ENCODE results near the gene BRD1. TPM values are rescaled to one million over a fixed set of nuclear protein-coding genes. Genes with fewer than 3 reads are reported as not detected.

The BRD1 gene
- total RNA-seq, 1 donor from 2014 or later: 32.4 TPM

DNA sequence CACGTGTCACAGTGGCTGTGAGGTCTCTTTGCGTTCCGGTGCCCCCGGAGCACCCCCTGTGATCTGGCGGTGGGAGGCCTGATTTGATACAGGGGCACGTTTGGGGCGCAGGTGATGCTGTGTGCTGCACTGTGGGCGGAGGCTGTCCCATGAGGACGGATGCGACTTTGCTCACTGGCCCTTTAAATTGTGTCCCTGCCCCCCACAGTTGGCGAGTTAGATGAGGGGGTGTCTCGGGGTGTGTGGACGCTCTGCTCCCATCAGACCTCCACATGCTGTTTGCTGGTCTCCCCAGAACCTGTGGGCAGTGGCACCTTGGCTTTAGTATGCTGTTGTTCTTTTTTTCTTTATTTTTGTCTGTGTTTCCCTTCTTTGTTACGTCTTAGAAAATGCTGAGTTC lies 31.2 kb upstream of the BRD1 start:
- no peak for DNase-seq (ENCODE audit: low read depth)
- Histone ChIP-seq H3K36me3 (ENCODE audit: insufficient read depth, low read length) (no peaks in the 10 kb centered on the region), H4K20me1 (ENCODE audit: insufficient read depth, low read length) (peaks cover 91% of the 10 kb centered on the region), H3K79me2 (ENCODE audit: insufficient read depth, low read length) (peaks cover 98% of the 10 kb centered on the region), H3K4me2 (ENCODE audit: low read length) (no peak overlapping the region), H3K4me3 (ENCODE audit: insufficient read depth, low read depth, low read length) (no peak overlapping the region), H3K9ac (ENCODE audit: low read length) (no peak overlapping the region), H3K4me1 (ENCODE audit: insufficient read depth, low read length) (peaks cover 12% of the 10 kb centered on the region), H3K9me3 (ENCODE audit: insufficient read depth, low read depth, low read length) (no peaks in the 10 kb centered on the region), H3K27ac (ENCODE audit: low read depth, low read length) (no peak overlapping the region), H2AFZ (ENCODE audit: low read depth, low read length) (no peak overlapping the region), H3K27me3 (ENCODE audit: insufficient read depth, low read length) (no peaks in the 10 kb centered on the region)
- no peaks in the 10 kb centered on the region for H3K9me3 Mint-ChIP-seq (ENCODE audit: unreplicated experiment)
- peaks cover 21% of the 10 kb centered on the region for H3K4me1 Mint-ChIP-seq (ENCODE audit: low read depth, unreplicated experiment)
- H3K4me3 Mint-ChIP-seq (ENCODE audit: unreplicated experiment): no peak overlapping the region
- no peaks in the 10 kb centered on the region for H3K27me3 Mint-ChIP-seq (ENCODE audit: low read depth, unreplicated experiment)
- TF ChIP-seq, protein P1, sequence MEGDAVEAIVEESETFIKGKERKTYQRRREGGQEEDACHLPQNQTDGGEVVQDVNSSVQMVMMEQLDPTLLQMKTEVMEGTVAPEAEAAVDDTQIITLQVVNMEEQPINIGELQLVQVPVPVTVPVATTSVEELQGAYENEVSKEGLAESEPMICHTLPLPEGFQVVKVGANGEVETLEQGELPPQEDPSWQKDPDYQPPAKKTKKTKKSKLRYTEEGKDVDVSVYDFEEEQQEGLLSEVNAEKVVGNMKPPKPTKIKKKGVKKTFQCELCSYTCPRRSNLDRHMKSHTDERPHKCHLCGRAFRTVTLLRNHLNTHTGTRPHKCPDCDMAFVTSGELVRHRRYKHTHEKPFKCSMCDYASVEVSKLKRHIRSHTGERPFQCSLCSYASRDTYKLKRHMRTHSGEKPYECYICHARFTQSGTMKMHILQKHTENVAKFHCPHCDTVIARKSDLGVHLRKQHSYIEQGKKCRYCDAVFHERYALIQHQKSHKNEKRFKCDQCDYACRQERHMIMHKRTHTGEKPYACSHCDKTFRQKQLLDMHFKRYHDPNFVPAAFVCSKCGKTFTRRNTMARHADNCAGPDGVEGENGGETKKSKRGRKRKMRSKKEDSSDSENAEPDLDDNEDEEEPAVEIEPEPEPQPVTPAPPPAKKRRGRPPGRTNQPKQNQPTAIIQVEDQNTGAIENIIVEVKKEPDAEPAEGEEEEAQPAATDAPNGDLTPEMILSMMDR (IDR thresholded peaks at IDR 0.05; ENCODE audit: insufficient read depth, low read depth, low read length): no peak
- TF ChIP-seq EZH2 (IDR thresholded peaks at IDR 0.05; ENCODE audit: insufficient read depth, low read length): no peak
- peak overlapping the region; percentile 20 for H3K27ac Mint-ChIP-seq (ENCODE audit: unreplicated experiment)
- H3K36me3 Mint-ChIP-seq (ENCODE audit: low read depth, unreplicated experiment): peaks cover 2% of the 10 kb centered on the region
- no peak for FAIRE-seq

DNA sequence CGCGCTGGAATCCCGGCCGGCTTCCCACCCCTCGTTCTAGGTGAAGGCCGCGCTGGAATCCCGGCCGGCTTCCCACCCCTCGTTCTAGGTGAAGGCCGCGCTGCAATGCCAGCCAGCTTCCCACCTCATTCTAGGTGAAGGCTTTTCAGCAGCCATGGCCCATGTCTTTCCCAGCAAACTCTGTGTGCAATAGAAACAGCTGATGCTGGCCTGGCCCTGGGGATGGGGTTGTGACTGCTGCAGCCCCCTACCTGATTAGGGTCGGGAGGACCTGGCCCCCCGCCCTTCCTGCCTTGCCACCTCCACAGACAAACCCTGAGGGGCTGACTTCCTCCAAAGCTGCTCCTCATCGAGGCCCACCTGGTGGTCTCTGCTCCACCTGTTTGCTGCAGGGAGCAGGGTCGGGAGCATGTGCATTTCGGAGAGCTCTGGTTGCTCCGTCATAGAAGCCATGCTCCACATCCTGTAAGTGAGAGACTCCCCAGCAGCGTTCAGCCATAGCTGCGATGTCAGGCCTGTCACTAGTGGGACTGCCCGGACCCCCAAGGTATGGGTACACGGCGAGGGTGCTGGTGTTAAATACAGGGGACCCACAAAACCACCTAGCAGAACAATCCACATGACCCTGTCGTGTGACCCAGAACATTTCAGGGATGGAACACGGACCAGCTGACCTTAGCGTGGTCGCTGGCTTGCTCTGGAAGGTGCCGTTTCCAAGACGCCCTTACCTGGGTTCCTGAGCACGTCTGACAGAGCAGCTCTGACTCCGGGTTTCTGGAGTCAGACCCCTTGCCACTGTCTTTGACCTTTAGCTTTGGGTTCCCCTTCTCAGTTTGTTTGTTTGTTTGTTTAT lies 29.3 kb upstream of the BRD1 start:
- Mint-ChIP-seq H3K27me3 (ENCODE audit: low read depth, unreplicated experiment) (no peaks in the 10 kb centered on the region), H3K27ac (ENCODE audit: unreplicated experiment) (no peak overlapping the region), H3K36me3 (ENCODE audit: low read depth, unreplicated experiment) (peaks cover 2% of the 10 kb centered on the region), H3K4me1 (ENCODE audit: low read depth, unreplicated experiment) (peaks cover 21% of the 10 kb centered on the region), H3K9me3 (ENCODE audit: unreplicated experiment) (no peaks in the 10 kb centered on the region), H3K4me3 (ENCODE audit: unreplicated experiment) (no peak overlapping the region)
- H3K36me3 ChIP-seq (ENCODE audit: insufficient read depth, low read length): no peaks in the 10 kb centered on the region
- H2AFZ ChIP-seq (ENCODE audit: low read depth, low read length): no peak overlapping the region
- no peak overlapping the region for H3K27ac ChIP-seq (ENCODE audit: low read depth, low read length)
- peaks cover 17% of the 10 kb centered on the region for H3K4me1 ChIP-seq (ENCODE audit: insufficient read depth, low read length)
- peaks cover 2% of the 10 kb centered on the region for H3K27me3 ChIP-seq (ENCODE audit: insufficient read depth, low read length)
- DNase-seq (ENCODE audit: low read depth): no peak
- H3K4me2 ChIP-seq (ENCODE audit: low read length): no peak overlapping the region
- no peak overlapping the region for H3K9ac ChIP-seq (ENCODE audit: low read length)
- no peak for TF ChIP-seq EZH2 (IDR thresholded peaks at IDR 0.05; ENCODE audit: insufficient read depth, low read length)
- TF ChIP-seq, protein P1 (IDR thresholded peaks at IDR 0.05; ENCODE audit: insufficient read depth, low read depth, low read length): no peak
- no peaks in the 10 kb centered on the region for H3K9me3 ChIP-seq (ENCODE audit: insufficient read depth, low read depth, low read length)
- H4K20me1 ChIP-seq (ENCODE audit: insufficient read depth, low read length): peaks cover 75% of the 10 kb centered on the region
- FAIRE-seq: no peak
- no peak overlapping the region for H3K4me3 ChIP-seq (ENCODE audit: insufficient read depth, low read depth, low read length)
- peaks cover 79% of the 10 kb centered on the region for H3K79me2 ChIP-seq (ENCODE audit: insufficient read depth, low read length)

DNA sequence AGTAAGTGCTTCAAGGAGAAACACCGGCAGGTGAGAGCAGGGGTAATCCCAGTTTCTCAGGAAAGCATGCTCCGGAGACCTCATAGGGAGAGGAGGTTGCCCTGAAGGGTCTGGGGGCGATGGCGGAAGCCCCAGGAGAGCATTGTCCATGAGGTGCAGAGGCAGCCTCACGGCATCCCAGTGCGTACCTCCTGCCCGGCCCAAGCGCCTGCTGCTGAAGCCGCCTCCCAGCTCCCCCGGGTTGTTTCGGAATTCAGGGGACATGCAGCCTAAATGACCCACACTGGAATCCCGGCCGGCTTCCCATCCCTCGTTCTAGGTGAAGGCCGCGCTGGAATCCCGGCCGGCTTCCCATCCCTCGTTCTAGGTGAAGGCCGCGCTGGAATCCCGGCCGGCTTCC lies 28.7 kb upstream of the BRD1 start:
- H3K27me3 Mint-ChIP-seq (ENCODE audit: low read depth, unreplicated experiment): peaks cover 6% of the 10 kb centered on the region
- H3K4me1 ChIP-seq (ENCODE audit: insufficient read depth, low read length): peaks cover 17% of the 10 kb centered on the region
- peaks cover 19% of the 10 kb centered on the region for H3K4me1 Mint-ChIP-seq (ENCODE audit: low read depth, unreplicated experiment)
- peaks cover 73% of the 10 kb centered on the region for H3K79me2 ChIP-seq (ENCODE audit: insufficient read depth, low read length)
- peaks cover 2% of the 10 kb centered on the region for H3K36me3 Mint-ChIP-seq (ENCODE audit: low read depth, unreplicated experiment)
- H2AFZ ChIP-seq (ENCODE audit: low read depth, low read length): no peak overlapping the region
- FAIRE-seq (no peak), DNase-seq (ENCODE audit: low read depth) (no peak)
- H3K4me2 ChIP-seq (ENCODE audit: low read length): peak overlapping the region; percentile 99
- H3K27ac Mint-ChIP-seq (ENCODE audit: unreplicated experiment): no peak overlapping the region
- TF ChIP-seq, protein P1 (IDR thresholded peaks at IDR 0.05; ENCODE audit: insufficient read depth, low read depth, low read length): no peak
- TF ChIP-seq EZH2 (IDR thresholded peaks at IDR 0.05; ENCODE audit: insufficient read depth, low read length): no peak
- no peaks in the 10 kb centered on the region for H3K9me3 ChIP-seq (ENCODE audit: insufficient read depth, low read depth, low read length)
- no peaks in the 10 kb centered on the region for H3K36me3 ChIP-seq (ENCODE audit: insufficient read depth, low read length)
- no peak overlapping the region for H3K9ac ChIP-seq (ENCODE audit: low read length)
- peaks cover 2% of the 10 kb centered on the region for H3K27me3 ChIP-seq (ENCODE audit: insufficient read depth, low read length)
- H3K9me3 Mint-ChIP-seq (ENCODE audit: unreplicated experiment): no peaks in the 10 kb centered on the region
- peak overlapping the region; percentile 98 for H3K4me3 Mint-ChIP-seq (ENCODE audit: unreplicated experiment)
- no peak overlapping the region for H3K27ac ChIP-seq (ENCODE audit: low read depth, low read length)
- H4K20me1 ChIP-seq (ENCODE audit: insufficient read depth, low read length): peaks cover 69% of the 10 kb centered on the region
- H3K4me3 ChIP-seq (ENCODE audit: insufficient read depth, low read depth, low read length): no peak overlapping the region

Measured in astrocyte (in vitro differentiated cells and primary cell).